Left forelimb (tissue), 1 donor: ENCODE measurements around the gene DDX51.
"Not testable (repeated sequence)": the region's sequence is repeated elsewhere in the genome, so short reads cannot be mapped to it uniquely, and the experiment has no call there.

Experiments
- DNase-seq: peaks from one replicate; pipeline ENCODE4 v3.0.0-alpha.2; 2018; ENCODE audit warnings: low spot score

Gene DDX51

GRCh38 chr12:132140918-132141841 is 2.9 kb downstream of the DDX51 start:
- DNase-seq = no peak

GRCh38 chr12:132140501-132140900 is 3.6 kb downstream of the DDX51 start:
- no peak for DNase-seq

GRCh38 chr12:132139912-132140311 is 4.2 kb downstream of the DDX51 start:
- no peak for DNase-seq

GRCh38 chr12:132138941-132139871 is 4.9 kb downstream of the DDX51 start:
- no peak for DNase-seq

- no peak for DNase-seq
Observed at GRCh38 chr12:132137483-132138125, 6.5 kb downstream of the DDX51 start.

GRCh38 chr12:132136226-132136625 is 7.9 kb downstream of the DDX51 start:
- DNase-seq = not testable (repeated sequence)

GRCh38 chr12:132134653-132135183 is 9.4 kb downstream of the DDX51 start:
- not testable (repeated sequence) for DNase-seq

- DNase-seq = peak; percentile 62
Observed at GRCh38 chr12:132133952-132134652, 10.0 kb downstream of the DDX51 start.

- DNase-seq = no peak
Observed at GRCh38 chr12:132132609-132133430, 11.3 kb downstream of the DDX51 start.

- no peak for DNase-seq
Observed at GRCh38 chr12:132131952-132132351, 12.2 kb downstream of the DDX51 start.

- no peak for DNase-seq
Observed at GRCh38 chr12:132131229-132131628, 12.9 kb downstream of the DDX51 start.

GRCh38 chr12:132130690-132131089 is 13.4 kb downstream of the DDX51 start:
- no peak for DNase-seq

GRCh38 chr12:132129007-132129406 is 15.1 kb downstream of the DDX51 start:
- no peak for DNase-seq

- no peak for DNase-seq
Observed at GRCh38 chr12:132127041-132127440, 17.1 kb downstream of the DDX51 start.

GRCh38 chr12:132125736-132126135 is 18.4 kb downstream of the DDX51 start:
- DNase-seq = no peak

- no peak for DNase-seq
Observed at GRCh38 chr12:132124766-132125425, 19.2 kb downstream of the DDX51 start.

GRCh38 chr12:132123970-132124765 is 20.0 kb downstream of the DDX51 start:
- no peak for DNase-seq

GRCh38 chr12:132121283-132121682 is 22.8 kb downstream of the DDX51 start:
- no peak for DNase-seq

GRCh38 chr12:132118876-132119275 is 25.2 kb downstream of the DDX51 start:
- no peak for DNase-seq
